ENCODE results near the gene S100A13. TPM values are rescaled to one million over a fixed set of nuclear protein-coding genes. Genes with fewer than 3 reads are reported as not detected.

The S100A13 gene
- total and polyA plus RNA-seq, 9 of the 15 experiments (the other 6 are each of a cell fraction or from before 2014, with no cell fraction given): 41.9 to 129 (median 58.0) TPM

- TF ChIP-seq ZNF589 (CRISPR knock-in tag; IDR thresholded peaks at IDR 0.05; ENCODE audit: low read depth) (peak; percentile 54; the same call in 1 of the 2 replicates), PRDM10 (IDR thresholded peaks at IDR 0.05; ENCODE audit: partially characterized antibody) (peak; percentile 33), ZNF644 (tag; IDR thresholded peaks at IDR 0.05; ENCODE audit: low read depth) (no peak), TAF1 (IDR thresholded peaks at IDR 0.05; ENCODE audit: control insufficient read depth, extremely low read depth, insufficient read depth, low read length, severe bottlenecking) (peak; percentile 68), ILF3 (IDR thresholded peaks at IDR 0.05; ENCODE audit: borderline replicate concordance) (no peak), ZBTB5 (IDR thresholded peaks at IDR 0.05) (no peak), FOSL1 (tag; conservative IDR thresholded peaks at IDR 0.05) (peak; percentile 2; the same call in 1 of the 2 replicates), MTA2 (IDR thresholded peaks at IDR 0.05; ENCODE audit: low read depth) (no peak), BRD9 (IDR thresholded peaks at IDR 0.05; ENCODE audit: low read depth, partially characterized antibody) (no peak), ETS1 (conservative IDR thresholded peaks at IDR 0.05; ENCODE audit: control insufficient read depth, low read depth, low read length) (0 out of 2 replicates have a peak, but pooled peaks have one; percentile 26), FOXP4 (CRISPR knock-in tag; IDR thresholded peaks at IDR 0.05; ENCODE audit: borderline replicate concordance) (no peak), PRPF4 (IDR thresholded peaks at IDR 0.05; ENCODE audit: insufficient read depth, low read depth, low read length, poor library complexity, severe bottlenecking) (no peak), ZBTB34 (CRISPR knock-in tag; IDR thresholded peaks at IDR 0.05) (no peak), SRF (CRISPR knock-in tag; IDR thresholded peaks at IDR 0.05) (0 out of 4 replicates have a peak, but pooled peaks of 1 of the 2 experiments have one; percentile 42)
These were observed at the start of gene S100A13 (continued) for GRCh38 chr1:153626904-153627714.

Data from K562 (cell line).